Activated CD8-positive, alpha-beta memory T cell treated with anti-CD3 and anti-CD28 coated beads for 48 hours (primary cell): ENCODE measurements around the gene FAM153A.
"Not testable (repeated sequence)": the region's sequence is repeated elsewhere in the genome, so short reads cannot be mapped to it uniquely, and the experiment has no call there.

Experiments used
- DNase-seq, 3 experiments: peaks; one replicate each; pipeline ENCODE4 v3.0.0-alpha.2; 2020; ENCODE audit warnings: low read depth in 2 of 3, low spot score in 2 of 3

FAM153A gene

DNA sequence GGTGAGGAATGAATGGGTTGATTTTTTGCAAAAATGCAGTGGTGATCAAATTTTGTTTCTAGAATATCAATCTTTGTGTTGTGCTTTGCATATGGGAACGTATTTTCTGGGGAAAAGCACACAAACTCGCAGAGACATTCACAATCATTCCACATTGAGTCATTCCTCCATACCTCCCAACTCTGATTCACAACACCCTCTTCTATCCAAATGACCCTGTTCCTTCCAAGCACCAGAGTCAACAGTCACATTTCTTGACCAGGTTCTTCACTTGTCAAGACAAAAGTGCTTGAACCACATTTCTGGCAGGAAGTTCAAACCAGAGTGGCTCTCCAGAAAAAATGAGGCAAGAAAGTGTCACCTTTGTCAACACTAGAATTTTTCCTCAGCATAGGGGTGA, 35.3 kb downstream of the FAM153A start:
- not testable (repeated sequence) for DNase-seq

GRCh38 chr5:177724858-177725257, 57.8 kb downstream of the FAM153A start:
- not testable (repeated sequence) for DNase-seq

DNA sequence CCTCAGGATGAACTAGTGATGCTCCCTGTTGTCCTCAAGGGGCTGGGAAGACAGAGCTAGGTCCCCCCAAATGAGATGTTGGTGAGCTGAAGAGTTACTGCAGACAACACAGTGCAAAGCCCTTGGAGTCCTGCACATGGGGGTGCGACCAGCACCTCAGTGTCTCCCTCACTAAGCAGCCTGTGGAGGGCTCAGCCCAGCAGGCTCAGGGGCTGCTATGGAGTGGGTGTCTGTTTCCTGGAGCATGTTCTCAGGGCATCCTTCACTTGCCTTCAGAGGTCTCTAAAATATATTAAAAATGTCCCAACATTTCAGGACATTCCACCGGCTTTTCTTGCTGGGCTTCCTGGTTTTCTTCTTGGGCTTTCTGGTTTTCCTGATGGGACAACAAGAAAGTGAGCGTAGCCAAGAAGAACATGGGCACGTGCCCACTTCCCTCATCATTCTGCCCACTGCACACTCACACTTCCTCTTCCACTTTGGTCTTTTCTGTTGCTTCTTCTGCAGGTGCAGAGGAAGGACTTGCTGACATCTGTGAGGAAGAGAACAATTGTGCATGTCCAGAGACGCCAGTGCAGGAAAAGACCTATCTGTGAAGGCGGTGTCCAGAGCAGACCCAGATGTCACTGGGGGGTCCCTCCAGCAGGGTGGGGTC, 58.7 kb downstream of the FAM153A start:
- not testable (repeated sequence) for DNase-seq

DNA sequence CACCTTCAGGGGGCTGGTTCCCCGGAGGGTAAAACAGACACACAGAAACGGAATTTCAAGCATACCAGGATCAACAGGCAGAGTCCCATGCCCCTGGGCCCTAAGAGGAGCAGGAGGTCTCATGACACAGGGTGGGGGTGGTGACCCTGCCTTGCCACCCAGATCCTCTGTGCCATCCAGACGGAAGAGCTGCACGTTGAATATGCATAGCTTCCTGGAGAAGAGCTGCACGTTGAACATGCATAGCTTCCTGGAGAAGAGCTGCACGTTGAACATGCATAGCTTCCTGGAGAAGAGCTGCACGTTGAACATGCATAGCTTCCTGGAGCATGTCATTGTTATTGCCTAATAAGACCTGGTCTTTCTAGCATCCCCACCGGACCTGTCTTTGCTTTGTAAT, 59.9 kb downstream of the FAM153A start:
- DNase-seq = not testable (repeated sequence)

DNA sequence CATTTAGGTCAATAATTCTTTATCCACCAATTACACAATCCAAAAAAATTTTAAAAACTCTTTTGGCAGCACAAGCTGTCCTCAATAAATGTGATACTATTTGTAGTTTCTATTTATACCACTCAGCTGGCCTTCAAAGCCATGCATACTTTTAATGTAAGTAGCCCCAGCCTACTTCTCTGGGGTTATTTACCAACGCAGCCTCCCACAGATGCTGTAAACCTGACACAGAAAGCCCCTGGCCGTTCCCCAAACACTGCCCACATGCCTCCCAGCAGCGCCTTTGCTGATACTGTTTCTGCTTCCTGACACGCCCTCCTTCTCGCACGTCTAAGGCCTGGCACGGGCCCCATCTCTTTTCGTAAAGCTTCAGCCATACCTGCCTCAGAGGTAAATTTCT, 62.7 kb downstream of the FAM153A start:
- not testable (repeated sequence) for DNase-seq

DNA sequence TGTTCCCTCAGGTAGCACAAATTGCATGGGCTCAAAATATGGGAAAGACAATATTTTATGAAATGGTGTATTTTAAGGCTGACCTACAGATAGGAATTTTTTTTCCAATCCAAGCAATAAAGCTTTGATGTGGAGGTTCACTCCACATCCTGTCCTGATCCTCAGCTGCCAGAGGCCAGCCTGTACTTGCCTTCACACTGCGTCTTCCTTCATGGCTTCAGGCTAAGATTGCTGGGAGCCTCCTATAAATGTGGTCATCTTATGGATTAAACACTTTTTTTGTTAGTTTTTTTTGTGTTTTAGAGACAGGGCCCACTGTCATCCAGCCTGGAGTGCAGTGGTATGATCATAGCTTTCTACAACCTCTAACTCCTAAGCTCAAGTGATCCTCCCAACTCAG, 67.3 kb downstream of the FAM153A start:
- DNase-seq = not testable (repeated sequence)

DNA sequence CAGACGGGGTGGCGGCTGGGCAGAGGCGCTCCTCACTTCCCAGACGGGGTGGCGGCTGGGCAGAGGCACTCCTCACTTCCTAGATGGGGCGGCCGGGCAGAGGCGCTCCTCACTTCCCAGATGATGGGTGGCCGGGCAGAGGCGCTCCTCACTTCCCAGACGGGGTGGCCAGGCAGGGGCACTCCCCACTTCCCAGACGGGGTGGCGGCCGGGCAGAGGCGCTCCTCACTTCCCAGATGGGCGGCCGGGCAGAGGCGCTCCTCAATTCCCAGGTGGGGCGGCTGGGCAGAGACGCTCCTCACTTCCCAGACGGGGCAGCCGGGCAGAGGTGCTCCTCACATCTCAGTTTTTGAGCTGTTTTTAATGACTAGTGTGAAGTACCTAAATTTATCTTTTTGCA, 86.6 kb downstream of the FAM153A start:
- not testable (repeated sequence) for DNase-seq

DNA sequence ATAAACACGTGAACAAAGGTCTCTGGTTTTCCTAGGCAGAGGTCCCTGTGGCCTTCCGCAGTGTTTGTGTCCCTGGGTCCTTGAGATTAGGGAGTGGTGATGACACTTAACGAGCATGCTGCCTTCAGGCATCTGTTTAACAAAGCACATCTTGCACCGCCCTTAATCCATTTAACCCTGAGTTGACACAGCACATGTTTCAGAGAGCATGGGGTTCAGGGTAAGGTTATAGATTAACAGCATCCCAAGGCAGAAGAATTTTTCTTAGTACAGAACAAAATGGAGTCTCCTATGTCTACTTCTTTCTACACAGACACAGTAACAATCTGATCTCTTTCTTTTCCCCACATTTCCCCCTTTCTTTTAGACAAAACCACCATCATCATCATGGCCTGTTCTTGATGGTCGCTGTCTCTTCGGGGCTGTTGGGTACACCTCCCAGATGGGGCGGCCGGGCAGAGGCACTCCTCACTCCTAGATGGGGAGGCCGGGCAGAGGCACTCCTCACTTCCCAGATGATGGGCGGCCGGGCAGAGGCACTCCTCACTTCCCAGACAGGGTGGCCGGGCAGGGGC, 87.3 kb downstream of the FAM153A start:
- not testable (repeated sequence) for DNase-seq

GRCh38 chr5:177694518-177694835, 88.2 kb downstream of the FAM153A start:
- DNase-seq = not testable (repeated sequence)

GRCh38 chr5:177693671-177694517, 88.8 kb downstream of the FAM153A start:
- not testable (repeated sequence) for DNase-seq

GRCh38 chr5:177692969-177693368, 89.7 kb downstream of the FAM153A start:
- DNase-seq = not testable (repeated sequence)

GRCh38 chr5:177692507-177692906, 90.2 kb downstream of the FAM153A start:
- not testable (repeated sequence) for DNase-seq

- DNase-seq = not testable (repeated sequence)
These were observed 93.6 kb downstream of the FAM153A start for GRCh38 chr5:177689011-177689610.

GRCh38 chr5:177688091-177688490, 94.6 kb downstream of the FAM153A start:
- not testable (repeated sequence) for DNase-seq

DNA sequence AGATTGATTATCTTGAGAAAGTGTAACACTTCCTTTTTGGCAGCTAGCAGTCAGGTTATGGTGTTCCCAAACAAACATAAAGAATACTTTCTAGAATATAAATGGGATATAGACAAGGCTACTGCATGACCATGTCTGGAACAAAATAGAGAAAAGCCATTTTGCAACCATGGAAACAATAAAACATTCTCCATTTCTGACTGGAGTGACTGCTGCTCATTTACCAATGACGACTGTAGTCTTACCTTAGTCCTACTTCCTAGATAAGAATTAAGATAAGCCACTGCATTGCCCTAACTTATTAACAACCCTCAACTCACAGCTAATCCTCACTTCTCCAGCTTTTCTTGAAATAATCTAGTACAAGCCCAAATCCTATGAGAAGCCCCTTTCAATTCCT, 100.8 kb downstream of the FAM153A start:
- not testable (repeated sequence) for DNase-seq
